SU-DHL-6 (cell line): Measurements from ENCODE around the gene RRAD.
"Not testable (repeated sequence)": the region's sequence is repeated elsewhere in the genome, so short reads cannot be mapped to it uniquely, and the experiment has no call there.

Experiments used
- H2AFZ ChIP-seq: fragments of 200-600 bp; sonication (generic); 2 replicates; pipeline ENCODE4 v1.6.1; 2014; ENCODE audit warnings: low read depth, mild to moderate bottlenecking, moderate library complexity, mixed read lengths, antibody characterized with exemption, low read length; ENCODE audit not compliant: severe bottlenecking
- H3F3A ChIP-seq: fragments of 200-600 bp; shearing (Covaris generic); 2 replicates; pipeline ENCODE4 v1.6.0; 2016; ENCODE audit warnings: antibody characterized with exemption, mild to moderate bottlenecking; ENCODE audit not compliant: insufficient read depth
- H3K27ac ChIP-seq: fragments of 200-600 bp; sonication (generic); 2 replicates; pipeline ENCODE4 v1.5.1; 2016; ENCODE audit warnings: low read depth, mild to moderate bottlenecking, low read length, moderate library complexity, mixed read lengths
- H3K27me3 ChIP-seq: fragments of 200-600 bp; sonication (generic), shearing (Covaris generic); 2 replicates; pipeline ENCODE4 v1.6.0; 2014; ENCODE audit warnings: mild to moderate bottlenecking, low read length
- H3K36me3 ChIP-seq: fragments of 200-600 bp; sonication (generic); 2 replicates; pipeline ENCODE4 v1.6.1; 2014; ENCODE audit warnings: mild to moderate bottlenecking, low read length, mixed read lengths
- H3K4me2 ChIP-seq: fragments of 300-600, 200-600 bp; shearing (Covaris generic), sonication (generic); 2 replicates; pipeline ENCODE4 v1.6.0; 2014; ENCODE audit warnings: low read length, low read depth, mild to moderate bottlenecking; ENCODE audit not compliant: poor library complexity, severe bottlenecking
- H3K4me3 ChIP-seq: fragments of 200-600 bp; sonication (generic); 2 replicates; pipeline ENCODE4 v1.5.1; 2014; ENCODE audit warnings: antibody characterized with exemption, low read length, mild to moderate bottlenecking, mixed read lengths; ENCODE audit not compliant: insufficient read depth, poor library complexity, severe bottlenecking
- H3K79me2 ChIP-seq: fragments of 200-600 bp; sonication (generic); 2 replicates; pipeline ENCODE4 v1.6.1; 2014; ENCODE audit warnings: mild to moderate bottlenecking, low read length, moderate library complexity; ENCODE audit not compliant: insufficient read depth
- H3K9ac ChIP-seq: fragments of 200-600 bp; sonication (generic); 2 replicates; pipeline ENCODE4 v1.7.0; 2014; ENCODE audit warnings: mild to moderate bottlenecking, low read length
- H3K9me2 ChIP-seq: fragments of 200-600 bp; sonication (generic); replicated peaks from 2 replicates; pipeline ENCODE4 v1.6.1; 2014; ENCODE audit warnings: low read length; ENCODE audit not compliant: insufficient read depth
- H3K9me3 ChIP-seq: fragments of 200-600 bp; sonication (generic); 2 replicates; pipeline ENCODE4 v1.6.1; 2014; ENCODE audit warnings: low read length, mixed read lengths; ENCODE audit not compliant: insufficient read depth
- H4K20me1 ChIP-seq: fragments of 200-600 bp; sonication (generic); 2 replicates; pipeline ENCODE4 v1.6.1; 2014; ENCODE audit warnings: low read depth, mild to moderate bottlenecking, antibody characterized with exemption, low read length, moderate library complexity, mixed read lengths
- CTCF ChIP-seq: fragments of 200-600 bp; sonication (generic); IDR thresholded peaks from one replicate; pipeline ENCODE4 v1.5.1; 2017; ENCODE audit warnings: antibody characterized with exemption, mild to moderate bottlenecking, low read length, moderate library complexity; ENCODE audit not compliant: insufficient read depth, poor library complexity, severe bottlenecking
- EZH2phosphoT487 ChIP-seq: fragments of 200-600 bp; sonication (generic), shearing (Covaris generic); conservative IDR thresholded peaks from 2 replicates; pipeline ENCODE4 v1.6.1; 2018; ENCODE audit warnings: mild to moderate bottlenecking, antibody characterized with exemption, low read length, moderate library complexity, mixed read lengths

RRAD gene

GRCh38 chr16:66899945-66900710 lies 25.2 kb downstream of the RRAD start:
- no peak overlapping the region for H3K9ac ChIP-seq
- H3K4me2 ChIP-seq = no peak overlapping the region
- no peak overlapping the region for H3K4me3 ChIP-seq
- no peak overlapping the region for H2AFZ ChIP-seq
- H3K36me3 ChIP-seq = no peaks in the 10 kb centered on the region
- no peaks in the 10 kb centered on the region for H3K9me2 ChIP-seq
- no peaks in the 10 kb centered on the region for H3K9me3 ChIP-seq
- TF ChIP-seq CTCF (no peak), EZH2phosphoT487 (no peak)
- no peaks in the 10 kb centered on the region for H3K79me2 ChIP-seq
- H4K20me1 ChIP-seq = no peaks in the 10 kb centered on the region
- no peaks in the 10 kb centered on the region for H3K27me3 ChIP-seq
- no peak overlapping the region for H3K27ac ChIP-seq
- no peaks in the 10 kb centered on the region for H3F3A ChIP-seq

GRCh38 chr16:66899310-66899944 lies 25.9 kb downstream of the RRAD start:
- Histone ChIP-seq H3K9ac (no peak overlapping the region), H3K27ac (no peak overlapping the region)

GRCh38 chr16:66898933-66899309 lies 26.4 kb downstream of the RRAD start:
- H3K9ac ChIP-seq = no peak overlapping the region
- no peaks in the 10 kb centered on the region for H3K9me2 ChIP-seq
- H3K4me2 ChIP-seq = no peak overlapping the region
- no peak overlapping the region for H3K27ac ChIP-seq
- no peak for TF ChIP-seq EZH2phosphoT487
- no peak overlapping the region for H2AFZ ChIP-seq
- no peaks in the 10 kb centered on the region for H3K36me3 ChIP-seq
- H4K20me1 ChIP-seq = no peaks in the 10 kb centered on the region
- no peaks in the 10 kb centered on the region for H3K9me3 ChIP-seq
- no peaks in the 10 kb centered on the region for H3F3A ChIP-seq
- H3K4me3 ChIP-seq = no peak overlapping the region
- H3K79me2 ChIP-seq = no peaks in the 10 kb centered on the region
- no peaks in the 10 kb centered on the region for H3K27me3 ChIP-seq

More at GRCh38 chr16:66899310-66899944, 25.9 kb downstream of the RRAD start:
- Histone ChIP-seq H3K79me2 (no peaks in the 10 kb centered on the region), H3K4me2 (no peak overlapping the region), H3K9me3 (no peaks in the 10 kb centered on the region), H3K4me3 (no peak overlapping the region), H3F3A (no peaks in the 10 kb centered on the region), H3K9me2 (no peaks in the 10 kb centered on the region), H3K36me3 (no peaks in the 10 kb centered on the region), H4K20me1 (no peaks in the 10 kb centered on the region), H3K27me3 (no peaks in the 10 kb centered on the region), H2AFZ (no peak overlapping the region)
- no peak for TF ChIP-seq CTCF
- TF ChIP-seq EZH2phosphoT487 = no peak

GRCh38 chr16:66898207-66898606 lies 27.1 kb downstream of the RRAD start:
- Histone ChIP-seq H3K36me3 (no peaks in the 10 kb centered on the region), H3K27me3 (no peaks in the 10 kb centered on the region), H3K79me2 (no peaks in the 10 kb centered on the region), H3K9ac (no peak overlapping the region), H3K9me2 (no peaks in the 10 kb centered on the region), H3K4me2 (no peak overlapping the region), H3K27ac (no peak overlapping the region), H4K20me1 (no peaks in the 10 kb centered on the region), H3F3A (no peaks in the 10 kb centered on the region), H3K4me3 (no peak overlapping the region), H3K9me3 (no peaks in the 10 kb centered on the region), H2AFZ (no peak overlapping the region)
- TF ChIP-seq CTCF (no peak), EZH2phosphoT487 (no peak)

- H3K36me3 ChIP-seq, H3K4me3 ChIP-seq, H3F3A ChIP-seq, H4K20me1 ChIP-seq, H3K79me2 ChIP-seq, H3K27ac ChIP-seq, H3K9ac ChIP-seq, H3K9me3 ChIP-seq, H3K4me2 ChIP-seq, H2AFZ ChIP-seq, H3K9me2 ChIP-seq, H3K27me3 ChIP-seq: not testable (repeated sequence)
Observed at GRCh38 chr16:66896682-66897081, 28.7 kb downstream of the RRAD start.
